Mesenchymal stem cell (in vitro differentiated cells and primary cell): ENCODE measurements around the gene ARHGAP42.

Experiments used
- DNase-seq: peaks from one replicate; pipeline ENCODE4 v3.0.0-alpha.2; 2013
- H2AFZ ChIP-seq: one replicate; pipeline ENCODE4 v1.6.1; 2013; ENCODE audit warnings: low read depth, mild to moderate bottlenecking, control low read depth, inconsistent platforms, low read length, moderate library complexity
- H2AK5ac ChIP-seq: 2 replicates; pipeline ENCODE4 v1.6.1; 2013; ENCODE audit warnings: low read length, moderate library complexity, mild to moderate bottlenecking, inconsistent platforms; ENCODE audit not compliant: severe bottlenecking
- H2BK120ac ChIP-seq: one replicate; pipeline ENCODE4 v1.6.1; 2013; ENCODE audit warnings: low read depth, mild to moderate bottlenecking, inconsistent platforms, low read length, moderate library complexity
- H2BK12ac ChIP-seq, 2 experiments: one replicate each; pipeline ENCODE4 v1.6.1; 2013; ENCODE audit warnings: inconsistent platforms in 2 of 2, low read length in 2 of 2, mild to moderate bottlenecking in 2 of 2, moderate library complexity in 2 of 2, control low read depth in 1 of 2
- H2BK15ac ChIP-seq: one replicate; pipeline ENCODE4 v1.6.1; 2013; ENCODE audit warnings: mild to moderate bottlenecking, low read depth, inconsistent platforms; ENCODE audit not compliant: poor library complexity, severe bottlenecking
- H2BK5ac ChIP-seq: 2 replicates; pipeline ENCODE4 v1.6.1; 2013; ENCODE audit warnings: low read depth, mild to moderate bottlenecking, low read length, control low read depth, inconsistent platforms; ENCODE audit not compliant: poor library complexity, severe bottlenecking
- H3K14ac ChIP-seq, 2 experiments: one replicate each; pipeline ENCODE4 v1.6.1; 2013; ENCODE audit warnings: inconsistent platforms in 2 of 2, low read length in 2 of 2, control low read depth in 1 of 2, mild to moderate bottlenecking in 1 of 2, moderate library complexity in 1 of 2
- H3K18ac ChIP-seq, 2 experiments: one replicate each; pipeline ENCODE4 v1.6.1; 2013; ENCODE audit warnings: inconsistent platforms in 2 of 2, low read length in 2 of 2, control low read depth in 1 of 2, low read depth in 1 of 2, mild to moderate bottlenecking in 1 of 2
- H3K23ac ChIP-seq, 2 experiments: one replicate each; pipeline ENCODE4 v1.6.1; 2013; ENCODE audit warnings: inconsistent platforms in 2 of 2, low read length in 2 of 2, mild to moderate bottlenecking in 2 of 2, moderate library complexity in 2 of 2, control low read depth in 1 of 2
- H3K27ac ChIP-seq: 2 replicates; pipeline ENCODE4 v1.5.1; 2013; ENCODE audit warnings: mild to moderate bottlenecking, moderate library complexity, low read length, control low read depth, inconsistent platforms; ENCODE audit not compliant: poor library complexity, severe bottlenecking
- H3K27me3 ChIP-seq, 2 experiments: 2 replicates each; pipeline versions ENCODE4 v1.6.1 to v1.7.0; 2013; ENCODE audit warnings: low read length in 2 of 2, mild to moderate bottlenecking in 2 of 2, moderate library complexity in 2 of 2, control low read depth in 1 of 2, inconsistent platforms in 1 of 2; ENCODE audit not compliant: control insufficient read depth in 1 of 2, insufficient read depth in 1 of 2
- H3K36me3 ChIP-seq, 2 experiments: 2 replicates each; pipeline versions ENCODE4 v1.6.1 to v1.7.0; 2013; ENCODE audit warnings: low read length in 2 of 2, control low read depth in 1 of 2, inconsistent platforms in 1 of 2, low read depth in 1 of 2, mild to moderate bottlenecking in 1 of 2; ENCODE audit not compliant: insufficient read depth in 2 of 2, control insufficient read depth in 1 of 2
- H3K4ac ChIP-seq, 2 experiments: one replicate each; pipeline ENCODE4 v1.6.1; 2013; ENCODE audit warnings: inconsistent platforms in 2 of 2, low read length in 2 of 2, mild to moderate bottlenecking in 2 of 2, moderate library complexity in 2 of 2, control low read depth in 1 of 2, low read depth in 1 of 2
- H3K4me1 ChIP-seq: 2 replicates; pipeline ENCODE4 v1.6.1; 2013; ENCODE audit warnings: low read depth, low read length, control low read depth; ENCODE audit not compliant: control insufficient read depth, insufficient read depth
- H3K4me2 ChIP-seq: 2 replicates; pipeline ENCODE4 v1.6.1; 2013; ENCODE audit warnings: low read length, mild to moderate bottlenecking, inconsistent platforms; ENCODE audit not compliant: poor library complexity, severe bottlenecking
- H3K4me3 ChIP-seq, 2 experiments: 2 replicates each; pipeline versions ENCODE4 v1.5.1 to v1.7.0; 2013; ENCODE audit warnings: low read length in 2 of 2, mild to moderate bottlenecking in 2 of 2, control low read depth in 1 of 2, low read depth in 1 of 2; ENCODE audit not compliant: insufficient read depth in 1 of 2
- H3K79me1 ChIP-seq: replicated peaks from 2 replicates; pipeline ENCODE4 v1.6.1; 2013; ENCODE audit warnings: mild to moderate bottlenecking, control low read depth, low read length, inconsistent platforms; ENCODE audit not compliant: poor library complexity, severe bottlenecking
- H3K9ac ChIP-seq: 2 replicates; pipeline ENCODE4 v1.7.0; 2013; ENCODE audit warnings: mild to moderate bottlenecking, low read length, moderate library complexity
- H3K9me3 ChIP-seq: 2 replicates; pipeline ENCODE4 v1.7.0; 2013; ENCODE audit warnings: mild to moderate bottlenecking, low read length; ENCODE audit not compliant: control insufficient read depth
- H4K8ac ChIP-seq: one replicate; pipeline ENCODE4 v1.6.1; 2013; ENCODE audit warnings: inconsistent platforms, mild to moderate bottlenecking, low read length, moderate library complexity
- H4K91ac ChIP-seq: one replicate; pipeline ENCODE4 v1.6.1; 2013; ENCODE audit warnings: mild to moderate bottlenecking, low read length, inconsistent platforms
- WGBS: methylation state at CpG from one replicate; pipeline ENCODE4 v1.1.7; 2013; ENCODE audit warnings: mixed read lengths; 5-methylcytosine and 5-hydroxymethylcytosine counted together

The ARHGAP42 gene

DNA sequence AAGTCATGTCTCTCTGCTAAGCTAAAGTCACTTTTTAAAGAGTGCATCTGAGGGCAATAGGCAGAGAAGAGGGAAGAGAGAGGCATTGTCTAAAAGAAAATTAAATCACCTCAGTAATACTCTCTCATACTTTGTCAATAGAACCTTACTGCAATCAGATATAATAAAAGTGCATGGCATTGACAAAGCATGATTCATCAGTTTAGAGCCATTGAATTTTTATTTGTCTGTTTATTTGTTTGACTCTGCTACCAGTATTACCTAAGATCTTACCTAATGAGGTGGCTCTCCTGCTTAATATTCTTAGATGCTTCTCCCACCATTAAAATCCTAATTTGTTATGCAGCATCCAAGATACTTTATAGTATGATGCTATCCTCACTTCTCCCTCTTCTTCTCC is 233.5 kb downstream of the ARHGAP42 start:
- Histone ChIP-seq H3K9ac (no peak overlapping the region), H3K4me1 (peaks cover 3% of the 10 kb centered on the region), H4K8ac (no peak overlapping the region), H2BK15ac (no peak overlapping the region), H3K9me3 (no peaks in the 10 kb centered on the region), H3K14ac (no peak overlapping the region), H3K79me1 (peaks cover 3% of the 10 kb centered on the region), H3K4me3 (no peak overlapping the region), H3K4ac (no peak overlapping the region), H3K18ac (no peak overlapping the region), H3K4me2 (no peak overlapping the region), H3K27me3 (no peaks in the 10 kb centered on the region), H4K91ac (no peak overlapping the region), H2BK12ac (no peak overlapping the region), H2BK120ac (no peak overlapping the region), H3K36me3 (no peaks in the 10 kb centered on the region), H3K27ac (no peak overlapping the region), H2BK5ac (no peak overlapping the region), H3K23ac (no peak overlapping the region), H2AK5ac (no peak overlapping the region), H2AFZ (no peak overlapping the region)
- no peak for DNase-seq

DNA sequence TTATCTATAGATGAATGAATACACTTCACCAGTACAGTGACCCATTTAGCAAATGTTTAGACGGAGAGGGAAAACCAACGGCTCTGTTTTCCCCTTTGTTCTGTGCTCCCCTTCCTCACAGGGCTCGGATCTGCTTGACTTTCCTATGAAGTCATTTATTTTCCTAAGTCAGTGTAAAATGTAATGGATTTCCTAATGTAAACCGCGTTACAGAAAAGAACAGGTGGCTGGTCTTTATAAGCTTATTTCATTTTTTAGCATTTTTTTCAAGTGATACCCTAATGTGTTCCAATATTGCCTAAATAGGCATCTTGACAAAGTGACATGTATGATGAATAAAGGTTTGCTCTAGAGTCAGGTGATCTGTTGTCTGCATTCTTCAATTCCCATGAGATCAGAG is 235.0 kb downstream of the ARHGAP42 start:
- H3K4me2 ChIP-seq, result no peak overlapping the region
- H3K9me3 ChIP-seq, result no peaks in the 10 kb centered on the region
- WGBS, result 88% methylated on average over 2 of the region's 5 CpGs
- H3K4me3 ChIP-seq, result no peak overlapping the region
- H3K79me1 ChIP-seq, result peaks cover 3% of the 10 kb centered on the region
- DNase-seq, result no peak
- H3K4me1 ChIP-seq, result peaks cover 3% of the 10 kb centered on the region
- no peak overlapping the region for H2AFZ ChIP-seq
- H3K27ac ChIP-seq, result peak overlapping the region; percentile 35
- no peak overlapping the region for H3K23ac ChIP-seq
- H2AK5ac ChIP-seq, result no peak overlapping the region
- no peak overlapping the region for H2BK120ac ChIP-seq
- H3K18ac ChIP-seq, result no peak overlapping the region
- no peak overlapping the region for H2BK15ac ChIP-seq
- no peak overlapping the region for H4K91ac ChIP-seq
- no peak overlapping the region for H2BK5ac ChIP-seq
- no peak overlapping the region for H3K14ac ChIP-seq
- H3K27me3 ChIP-seq, result no peaks in the 10 kb centered on the region
- no peak overlapping the region for H3K4ac ChIP-seq
- H3K9ac ChIP-seq, result no peak overlapping the region
- H3K36me3 ChIP-seq, result no peaks in the 10 kb centered on the region
- H2BK12ac ChIP-seq, result no peak overlapping the region
- no peak overlapping the region for H4K8ac ChIP-seq

DNA sequence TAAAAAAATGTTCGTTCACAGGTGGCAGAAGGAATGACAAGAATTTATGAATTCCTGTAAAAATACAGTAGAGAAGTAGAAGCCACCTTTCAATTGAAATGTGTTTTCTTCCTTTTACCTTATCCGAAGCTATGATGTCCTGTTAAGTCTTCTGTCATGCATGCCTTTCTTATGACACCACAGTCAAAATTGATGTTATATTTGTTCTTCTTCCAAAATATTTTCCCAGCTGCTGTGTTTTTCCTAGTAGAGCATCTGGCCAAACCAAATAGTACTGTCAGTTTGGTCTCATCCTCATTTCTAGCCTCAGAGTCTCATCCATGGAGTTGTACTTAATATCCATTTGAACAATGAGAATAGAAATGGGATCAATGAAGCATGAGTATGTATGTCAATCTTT is 236.5 kb downstream of the ARHGAP42 start:
- Histone ChIP-seq H2BK12ac (no peak overlapping the region), H2BK5ac (no peak overlapping the region), H3K4ac (no peak overlapping the region), H4K91ac (no peak overlapping the region), H3K23ac (no peak overlapping the region), H3K4me3 (no peak overlapping the region), H3K27me3 (no peaks in the 10 kb centered on the region), H3K36me3 (no peaks in the 10 kb centered on the region), H3K4me1 (peaks cover 6% of the 10 kb centered on the region), H2AK5ac (no peak overlapping the region), H2AFZ (no peak overlapping the region), H3K27ac (peak overlapping the region; percentile 92), H2BK120ac (no peak overlapping the region), H4K8ac (no peak overlapping the region), H3K18ac (no peak overlapping the region), H3K4me2 (no peak overlapping the region), H3K79me1 (peaks cover 3% of the 10 kb centered on the region), H3K9me3 (no peaks in the 10 kb centered on the region), H3K9ac (no peak overlapping the region), H2BK15ac (no peak overlapping the region), H3K14ac (no peak overlapping the region)
- no peak for DNase-seq
- WGBS, result 5% methylated on average over 2 of the region's 2 CpGs

DNA sequence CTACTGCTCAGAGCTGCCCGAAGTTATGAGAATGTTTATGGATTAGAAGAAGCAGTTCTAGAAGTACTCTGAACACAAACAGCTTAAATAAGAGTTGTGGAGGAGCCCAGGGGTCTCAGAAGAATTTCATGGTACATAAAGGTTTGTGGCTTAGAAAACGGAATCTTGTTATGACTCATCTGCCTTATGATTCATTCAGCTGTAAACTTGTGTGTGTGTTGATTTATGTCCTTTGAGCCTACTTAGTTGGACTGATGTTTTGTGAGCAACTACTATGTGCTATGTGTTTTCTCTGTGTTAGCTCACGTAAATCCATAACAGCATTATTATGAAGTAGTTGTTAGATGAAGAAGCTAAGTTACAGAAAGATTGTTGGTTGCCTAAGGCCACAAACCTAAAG is 238.8 kb downstream of the ARHGAP42 start:
- no peak overlapping the region for H3K4me2 ChIP-seq
- H2BK15ac ChIP-seq, result no peak overlapping the region
- no peaks in the 10 kb centered on the region for H3K36me3 ChIP-seq
- H3K27ac ChIP-seq, result peak overlapping the region; percentile 76
- H3K23ac ChIP-seq, result no peak overlapping the region
- no peak overlapping the region for H3K18ac ChIP-seq
- H2BK5ac ChIP-seq, result no peak overlapping the region
- H3K4me1 ChIP-seq, result peaks cover 6% of the 10 kb centered on the region
- H2BK12ac ChIP-seq, result no peak overlapping the region
- no peak overlapping the region for H4K8ac ChIP-seq
- H3K9ac ChIP-seq, result no peak overlapping the region
- no peak overlapping the region for H2AFZ ChIP-seq
- WGBS, result 0% methylated on average over 2 of the region's 3 CpGs
- H3K79me1 ChIP-seq, result peaks cover 1% of the 10 kb centered on the region
- H2BK120ac ChIP-seq, result no peak overlapping the region
- no peaks in the 10 kb centered on the region for H3K9me3 ChIP-seq
- no peak overlapping the region for H3K4ac ChIP-seq
- no peak overlapping the region for H4K91ac ChIP-seq
- H3K4me3 ChIP-seq, result no peak overlapping the region
- no peak overlapping the region for H2AK5ac ChIP-seq
- H3K14ac ChIP-seq, result no peak overlapping the region
- peak; percentile 85 for DNase-seq
- H3K27me3 ChIP-seq, result no peaks in the 10 kb centered on the region
